Measurements from ENCODE around the gene TUBAL3. TPM values are rescaled to one million over a fixed set of nuclear protein-coding genes. Genes with fewer than 3 reads are reported as not detected.

Gene TUBAL3
- total RNA-seq, 1 experiment from 2014 or later: 0.15 TPM

DNA sequence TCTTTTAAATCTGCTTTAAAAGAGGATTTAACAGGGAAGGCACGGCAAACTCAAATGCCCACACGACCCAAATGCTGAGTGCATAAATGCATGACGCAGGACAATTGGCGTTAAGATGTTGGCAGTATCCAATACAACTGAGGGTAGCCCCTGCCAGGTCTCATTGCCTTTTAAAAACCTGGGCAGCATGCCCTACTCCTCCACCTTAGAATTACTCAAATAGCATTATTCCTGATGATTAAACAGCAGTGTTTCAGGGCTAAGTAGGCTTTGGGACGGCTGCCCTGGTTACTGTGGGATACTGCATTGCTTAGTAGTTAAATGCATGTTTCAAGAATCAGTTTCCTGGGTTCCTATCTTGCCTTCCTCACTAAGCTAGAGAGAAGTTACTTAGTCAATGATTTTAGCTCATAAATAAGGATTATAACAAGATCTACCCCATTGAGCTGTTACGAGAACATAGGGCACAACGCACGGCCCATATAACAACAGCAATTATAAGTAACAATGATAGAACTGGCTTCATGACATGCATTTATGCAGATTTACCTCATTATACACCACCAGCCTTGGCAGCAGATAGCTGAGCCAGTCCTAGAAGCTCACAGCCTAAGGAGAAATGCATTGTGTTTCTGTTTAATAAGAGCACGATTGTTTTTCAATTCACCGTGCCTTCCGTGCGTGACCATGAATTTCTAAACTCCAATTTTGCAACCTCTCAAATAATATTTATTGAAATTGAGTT is 7.9 kb downstream of the TUBAL3 start (continued):
- TF ChIP-seq GTF2I (CRISPR knock-in tag; conservative IDR thresholded peaks at IDR 0.05): no peak
- TF ChIP-seq HMGA2 (CRISPR knock-in tag; IDR thresholded peaks at IDR 0.05): no peak

DNA sequence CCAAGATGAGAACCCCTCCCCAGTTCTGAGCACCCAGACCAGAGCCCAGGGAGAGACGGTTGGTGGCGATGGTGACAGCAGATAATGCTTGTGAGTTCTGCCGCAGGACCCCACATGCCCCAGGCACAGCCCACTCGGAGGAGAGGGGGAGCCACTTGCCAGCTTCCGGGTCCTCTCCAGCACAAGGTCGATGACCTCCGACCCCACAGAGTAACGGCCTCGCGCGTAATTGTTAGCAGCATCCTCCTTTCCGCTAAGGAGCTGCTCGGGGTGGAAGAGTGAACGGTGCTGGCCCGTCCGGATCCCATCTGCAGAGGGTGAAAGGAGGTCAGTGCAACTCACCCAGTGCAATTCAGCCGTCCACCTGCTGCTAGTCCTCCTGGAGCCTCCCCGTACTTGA is 9.5 kb downstream of the TUBAL3 start:
- ATAC-seq (no peak), DNase-seq (ENCODE audit: low spot score) (no peak)
- ChIA-PET POLR2A (no interaction called here), CTCF (no interaction called here)
- no peak overlapping the region for H3K27ac Mint-ChIP-seq
- H3K9me3 Mint-ChIP-seq: peaks cover 39% of the 10 kb centered on the region
- H3K36me3 Mint-ChIP-seq: peaks cover 31% of the 10 kb centered on the region
- no peak overlapping the region for H3K4me3 Mint-ChIP-seq
- peaks cover 6% of the 10 kb centered on the region for H3K4me1 Mint-ChIP-seq
- TF ChIP-seq, protein P1, sequence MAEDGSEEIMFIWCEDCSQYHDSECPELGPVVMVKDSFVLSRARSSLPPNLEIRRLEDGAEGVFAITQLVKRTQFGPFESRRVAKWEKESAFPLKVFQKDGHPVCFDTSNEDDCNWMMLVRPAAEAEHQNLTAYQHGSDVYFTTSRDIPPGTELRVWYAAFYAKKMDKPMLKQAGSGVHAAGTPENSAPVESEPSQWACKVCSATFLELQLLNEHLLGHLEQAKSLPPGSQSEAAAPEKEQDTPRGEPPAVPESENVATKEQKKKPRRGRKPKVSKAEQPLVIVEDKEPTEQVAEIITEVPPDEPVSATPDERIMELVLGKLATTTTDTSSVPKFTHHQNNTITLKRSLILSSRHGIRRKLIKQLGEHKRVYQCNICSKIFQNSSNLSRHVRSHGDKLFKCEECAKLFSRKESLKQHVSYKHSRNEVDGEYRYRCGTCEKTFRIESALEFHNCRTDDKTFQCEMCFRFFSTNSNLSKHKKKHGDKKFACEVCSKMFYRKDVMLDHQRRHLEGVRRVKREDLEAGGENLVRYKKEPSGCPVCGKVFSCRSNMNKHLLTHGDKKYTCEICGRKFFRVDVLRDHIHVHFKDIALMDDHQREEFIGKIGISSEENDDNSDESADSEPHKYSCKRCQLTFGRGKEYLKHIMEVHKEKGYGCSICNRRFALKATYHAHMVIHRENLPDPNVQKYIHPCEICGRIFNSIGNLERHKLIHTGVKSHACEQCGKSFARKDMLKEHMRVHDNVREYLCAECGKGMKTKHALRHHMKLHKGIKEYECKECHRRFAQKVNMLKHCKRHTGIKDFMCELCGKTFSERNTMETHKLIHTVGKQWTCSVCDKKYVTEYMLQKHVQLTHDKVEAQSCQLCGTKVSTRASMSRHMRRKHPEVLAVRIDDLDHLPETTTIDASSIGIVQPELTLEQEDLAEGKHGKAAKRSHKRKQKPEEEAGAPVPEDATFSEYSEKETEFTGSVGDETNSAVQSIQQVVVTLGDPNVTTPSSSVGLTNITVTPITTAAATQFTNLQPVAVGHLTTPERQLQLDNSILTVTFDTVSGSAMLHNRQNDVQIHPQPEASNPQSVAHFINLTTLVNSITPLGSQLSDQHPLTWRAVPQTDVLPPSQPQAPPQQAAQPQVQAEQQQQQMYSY (CRISPR knock-in tag; IDR thresholded peaks at IDR 0.05): no peak
- TF ChIP-seq ZNF396 (CRISPR knock-in tag; IDR thresholded peaks at IDR 0.05; ENCODE audit: borderline replicate concordance): no peak
- no peak for TF ChIP-seq ETV6 (CRISPR knock-in tag; IDR thresholded peaks at IDR 0.05)
- no peak for TF ChIP-seq GTF2I (CRISPR knock-in tag; conservative IDR thresholded peaks at IDR 0.05)
- TF ChIP-seq ZNF121 (CRISPR knock-in tag; IDR thresholded peaks at IDR 0.05): no peak
- TF ChIP-seq, protein P2, sequence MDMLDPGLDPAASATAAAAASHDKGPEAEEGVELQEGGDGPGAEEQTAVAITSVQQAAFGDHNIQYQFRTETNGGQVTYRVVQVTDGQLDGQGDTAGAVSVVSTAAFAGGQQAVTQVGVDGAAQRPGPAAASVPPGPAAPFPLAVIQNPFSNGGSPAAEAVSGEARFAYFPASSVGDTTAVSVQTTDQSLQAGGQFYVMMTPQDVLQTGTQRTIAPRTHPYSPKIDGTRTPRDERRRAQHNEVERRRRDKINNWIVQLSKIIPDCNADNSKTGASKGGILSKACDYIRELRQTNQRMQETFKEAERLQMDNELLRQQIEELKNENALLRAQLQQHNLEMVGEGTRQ (CRISPR knock-in tag; IDR thresholded peaks at IDR 0.05): no peak
- no peak for TF ChIP-seq ZNF423 (CRISPR knock-in tag; IDR thresholded peaks at IDR 0.05)
- TF ChIP-seq, protein P3, sequence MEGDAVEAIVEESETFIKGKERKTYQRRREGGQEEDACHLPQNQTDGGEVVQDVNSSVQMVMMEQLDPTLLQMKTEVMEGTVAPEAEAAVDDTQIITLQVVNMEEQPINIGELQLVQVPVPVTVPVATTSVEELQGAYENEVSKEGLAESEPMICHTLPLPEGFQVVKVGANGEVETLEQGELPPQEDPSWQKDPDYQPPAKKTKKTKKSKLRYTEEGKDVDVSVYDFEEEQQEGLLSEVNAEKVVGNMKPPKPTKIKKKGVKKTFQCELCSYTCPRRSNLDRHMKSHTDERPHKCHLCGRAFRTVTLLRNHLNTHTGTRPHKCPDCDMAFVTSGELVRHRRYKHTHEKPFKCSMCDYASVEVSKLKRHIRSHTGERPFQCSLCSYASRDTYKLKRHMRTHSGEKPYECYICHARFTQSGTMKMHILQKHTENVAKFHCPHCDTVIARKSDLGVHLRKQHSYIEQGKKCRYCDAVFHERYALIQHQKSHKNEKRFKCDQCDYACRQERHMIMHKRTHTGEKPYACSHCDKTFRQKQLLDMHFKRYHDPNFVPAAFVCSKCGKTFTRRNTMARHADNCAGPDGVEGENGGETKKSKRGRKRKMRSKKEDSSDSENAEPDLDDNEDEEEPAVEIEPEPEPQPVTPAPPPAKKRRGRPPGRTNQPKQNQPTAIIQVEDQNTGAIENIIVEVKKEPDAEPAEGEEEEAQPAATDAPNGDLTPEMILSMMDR (IDR thresholded peaks at IDR 0.05): no peak
- TF ChIP-seq ZNF416 (CRISPR knock-in tag; IDR thresholded peaks at IDR 0.05): no peak
- TF ChIP-seq, protein P4, sequence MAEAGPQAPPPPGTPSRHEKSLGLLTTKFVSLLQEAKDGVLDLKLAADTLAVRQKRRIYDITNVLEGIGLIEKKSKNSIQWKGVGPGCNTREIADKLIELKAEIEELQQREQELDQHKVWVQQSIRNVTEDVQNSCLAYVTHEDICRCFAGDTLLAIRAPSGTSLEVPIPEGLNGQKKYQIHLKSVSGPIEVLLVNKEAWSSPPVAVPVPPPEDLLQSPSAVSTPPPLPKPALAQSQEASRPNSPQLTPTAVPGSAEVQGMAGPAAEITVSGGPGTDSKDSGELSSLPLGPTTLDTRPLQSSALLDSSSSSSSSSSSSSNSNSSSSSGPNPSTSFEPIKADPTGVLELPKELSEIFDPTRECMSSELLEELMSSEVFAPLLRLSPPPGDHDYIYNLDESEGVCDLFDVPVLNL (CRISPR knock-in tag; IDR thresholded peaks at IDR 0.05; ENCODE audit: borderline replicate concordance, low read depth): no peak
- no peak for TF ChIP-seq IRF2 (CRISPR knock-in tag; IDR thresholded peaks at IDR 0.05; ENCODE audit: borderline replicate concordance, low read depth)
- TF ChIP-seq, protein P5, sequence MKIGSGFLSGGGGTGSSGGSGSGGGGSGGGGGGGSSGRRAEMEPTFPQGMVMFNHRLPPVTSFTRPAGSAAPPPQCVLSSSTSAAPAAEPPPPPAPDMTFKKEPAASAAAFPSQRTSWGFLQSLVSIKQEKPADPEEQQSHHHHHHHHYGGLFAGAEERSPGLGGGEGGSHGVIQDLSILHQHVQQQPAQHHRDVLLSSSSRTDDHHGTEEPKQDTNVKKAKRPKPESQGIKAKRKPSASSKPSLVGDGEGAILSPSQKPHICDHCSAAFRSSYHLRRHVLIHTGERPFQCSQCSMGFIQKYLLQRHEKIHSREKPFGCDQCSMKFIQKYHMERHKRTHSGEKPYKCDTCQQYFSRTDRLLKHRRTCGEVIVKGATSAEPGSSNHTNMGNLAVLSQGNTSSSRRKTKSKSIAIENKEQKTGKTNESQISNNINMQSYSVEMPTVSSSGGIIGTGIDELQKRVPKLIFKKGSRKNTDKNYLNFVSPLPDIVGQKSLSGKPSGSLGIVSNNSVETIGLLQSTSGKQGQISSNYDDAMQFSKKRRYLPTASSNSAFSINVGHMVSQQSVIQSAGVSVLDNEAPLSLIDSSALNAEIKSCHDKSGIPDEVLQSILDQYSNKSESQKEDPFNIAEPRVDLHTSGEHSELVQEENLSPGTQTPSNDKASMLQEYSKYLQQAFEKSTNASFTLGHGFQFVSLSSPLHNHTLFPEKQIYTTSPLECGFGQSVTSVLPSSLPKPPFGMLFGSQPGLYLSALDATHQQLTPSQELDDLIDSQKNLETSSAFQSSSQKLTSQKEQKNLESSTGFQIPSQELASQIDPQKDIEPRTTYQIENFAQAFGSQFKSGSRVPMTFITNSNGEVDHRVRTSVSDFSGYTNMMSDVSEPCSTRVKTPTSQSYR (CRISPR knock-in tag; IDR thresholded peaks at IDR 0.05): no peak
- no peak for TF ChIP-seq NR2C2 (CRISPR knock-in tag; IDR thresholded peaks at IDR 0.05)
- TF ChIP-seq, protein P6, sequence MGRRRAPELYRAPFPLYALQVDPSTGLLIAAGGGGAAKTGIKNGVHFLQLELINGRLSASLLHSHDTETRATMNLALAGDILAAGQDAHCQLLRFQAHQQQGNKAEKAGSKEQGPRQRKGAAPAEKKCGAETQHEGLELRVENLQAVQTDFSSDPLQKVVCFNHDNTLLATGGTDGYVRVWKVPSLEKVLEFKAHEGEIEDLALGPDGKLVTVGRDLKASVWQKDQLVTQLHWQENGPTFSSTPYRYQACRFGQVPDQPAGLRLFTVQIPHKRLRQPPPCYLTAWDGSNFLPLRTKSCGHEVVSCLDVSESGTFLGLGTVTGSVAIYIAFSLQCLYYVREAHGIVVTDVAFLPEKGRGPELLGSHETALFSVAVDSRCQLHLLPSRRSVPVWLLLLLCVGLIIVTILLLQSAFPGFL (CRISPR knock-in tag; IDR thresholded peaks at IDR 0.05; ENCODE audit: borderline replicate concordance): no peak
- H3K27me3 Mint-ChIP-seq (ENCODE audit: low read depth): no peaks in the 10 kb centered on the region; the same call in none of the 2 replicates

All from WTC11 (cell line).